Gastroesophageal sphincter (tissue), 4 donors: Measurements from ENCODE around the gene VPS51. TPM values are rescaled to one million over a fixed set of nuclear protein-coding genes. Genes with fewer than 3 reads are reported as not detected.
"Not testable (repeated sequence)": the region's sequence is repeated elsewhere in the genome, so short reads cannot be mapped to it uniquely, and the experiment has no call there.

ENCODE experiments used
- ATAC-seq: fragments of 150-250 bp; one replicate; pipeline ENCODE4 v1.9.1; 2016; ENCODE audit warnings: mild to moderate bottlenecking, moderate library complexity
- H3K27ac ChIP-seq, 4 donors: fragments of 200-600 bp; sonication (generic) in 3 of 4; 1 replicate in 3 of 4; 2 replicates in 1 of 4; pipeline ENCODE4 v1.5.1; 2016 to 2019
- H3K27me3 ChIP-seq: fragments of 200-600 bp; sonication (generic); one replicate; pipeline ENCODE4 v1.5.1; 2019
- H3K36me3 ChIP-seq, 2 donors: fragments of 200-600 bp; sonication (generic); one replicate each; pipeline ENCODE4 v1.5.1; 2019; ENCODE audit warnings: control low read depth in 1 of 2
- H3K4me1 ChIP-seq, 3 donors: fragments of 200-600 bp; sonication (generic); 1 replicate in 2 of 3; 2 replicates in 1 of 3; pipeline ENCODE4 v1.5.1; 2016 to 2019; ENCODE audit warnings: control low read depth in 2 of 3
- H3K4me3 ChIP-seq, 2 donors: fragments of 200-600 bp; sonication (generic); one replicate each; pipeline ENCODE4 v1.5.1; 2019; ENCODE audit warnings: mild to moderate bottlenecking in 1 of 2, moderate library complexity in 1 of 2
- H3K9me3 ChIP-seq, 3 donors: fragments of 200-600 bp; sonication (generic); one replicate each; pipeline ENCODE4 v1.5.1; 2017 to 2019; ENCODE audit warnings: control low read depth in 2 of 3
- CTCF ChIP-seq, 4 experiments: fragments of 200-600 bp in 2 of 4; fragments of 450-650 bp in 2 of 4; sonication (generic) in 1 of 4; IDR thresholded peaks; one replicate each; pipeline ENCODE4 v1.5.1; 2017 to 2019; ENCODE audit warnings: antibody characterized with exemption in 4 of 4, mild to moderate bottlenecking in 2 of 4, moderate library complexity in 2 of 4
- EP300 ChIP-seq: sonication (generic); formaldehyde crosslinking; IDR thresholded peaks from one replicate; pipeline ENCODE4 v1.6.1; 2017; ENCODE audit warnings: antibody characterized with exemption, mild to moderate bottlenecking
- POLR2A ChIP-seq, 2 donors: fragments of 450-650 bp; IDR thresholded peaks; one replicate each; pipeline ENCODE4 v1.6.1; 2017; ENCODE audit warnings: antibody characterized with exemption in 2 of 2, mild to moderate bottlenecking in 2 of 2, moderate library complexity in 1 of 2
- POLR2AphosphoS5 ChIP-seq: sonication (generic); formaldehyde crosslinking; IDR thresholded peaks from one replicate; pipeline ENCODE4 v1.6.1; 2017; ENCODE audit warnings: antibody characterized with exemption
- WGBS, 2 donors: methylation state at CpG; one replicate each; pipeline ENCODE4 v1.1.5; 2018; ENCODE audit warnings: low coverage in 1 of 2; 5-methylcytosine and 5-hydroxymethylcytosine counted together
- total RNA-seq, 4 donors: library from RNA; depleted of rRNA; stranded (reverse); fragments of >200 nt; gene quantifications; one replicate each; pipeline ENCODE4 v1.1.0, GENCODE V29; 2016

VPS51 gene
- total RNA-seq, 4 donors from 2014 or later = 374 to 526 (median 407) TPM

GRCh38 chr11:65115361-65116082 lies 19.5 kb downstream of the VPS51 start:
- no peaks in the 10 kb centered on the region for H3K9me3 ChIP-seq
- no peak for TF ChIP-seq CTCF (IDR thresholded peaks at IDR 0.05)
- no peak for TF ChIP-seq POLR2A (IDR thresholded peaks at IDR 0.05)
- TF ChIP-seq EP300 = no peak
- TF ChIP-seq POLR2AphosphoS5 = no peak
- H3K4me1 ChIP-seq = peaks cover 7 to 74% (median 33%) of the 10 kb centered on the region in 3 donors
- peaks cover 0 to 48% of the 10 kb centered on the region in 2 donors for H3K36me3 ChIP-seq
- no peak for ATAC-seq
- H3K27ac ChIP-seq = no peak overlapping the region
- no peaks in the 10 kb centered on the region for H3K27me3 ChIP-seq
- H3K4me3 ChIP-seq = no peak overlapping the region
- WGBS, 2 donors = 80 to 88% methylated on average over 2 to 8 of the region's 21 CpGs

- no CpG with 5 or more reads among the region's 68 CpGs for WGBS, 2 donors
Measured at GRCh38 chr11:65116370-65117205, 20.6 kb downstream of the VPS51 start.

GRCh38 chr11:65117206-65118096 lies 21.4 kb downstream of the VPS51 start, which contains the start of gene ZNHIT2:
Gene ZNHIT2 (minus strand): TSS chr11:65117701. CDS start chr11:65117653, 48 bp downstream.
- H3K9me3 ChIP-seq = no peaks in the 10 kb centered on the region
- H3K27ac ChIP-seq = peak within 1 kb of the TSS; percentile 39 to 90 (median 85)
- H3K36me3 ChIP-seq = peaks cover 0 to 56% of the 10 kb centered on the region in 2 donors
- H3K27me3 ChIP-seq = no peaks in the 10 kb centered on the region
- TF ChIP-seq POLR2A (IDR thresholded peaks at IDR 0.05) (peak; percentile 61 to 65), POLR2AphosphoS5 (peak; percentile 83), EP300 (no peak), CTCF (IDR thresholded peaks at IDR 0.05) (peak in 3 of 4 experiments; percentile 94 to 98 (median 97))
- peaks cover 7 to 67% (median 29%) of the 10 kb centered on the region in 3 donors for H3K4me1 ChIP-seq
- peak within 1 kb of the TSS; percentile 59 to 76 for H3K4me3 ChIP-seq
- WGBS, 2 donors = 0% methylated on average over 12 to 18 of the region's 89 CpGs
- ATAC-seq = peak; percentile 82

More at GRCh38 chr11:65116370-65117205, 20.6 kb downstream of the VPS51 start:
- H3K4me1 ChIP-seq = peaks cover 7 to 74% (median 35%) of the 10 kb centered on the region in 3 donors
- peak overlapping the region; percentile 59 to 76 for H3K4me3 ChIP-seq
- peak overlapping the region; percentile 39 to 90 (median 85) for H3K27ac ChIP-seq
- no peaks in the 10 kb centered on the region for H3K27me3 ChIP-seq
- no peaks in the 10 kb centered on the region for H3K9me3 ChIP-seq
- peaks cover 0 to 56% of the 10 kb centered on the region in 2 donors for H3K36me3 ChIP-seq
- no peak for ATAC-seq
- no peak for TF ChIP-seq POLR2A (IDR thresholded peaks at IDR 0.05)
- TF ChIP-seq POLR2AphosphoS5 = peak; percentile 40

GRCh38 chr11:65118097-65118837 lies 22.3 kb downstream of the VPS51 start:
- no peak for ATAC-seq
- no peaks in the 10 kb centered on the region for H3K27me3 ChIP-seq
- H3K4me3 ChIP-seq = no peak overlapping the region
- peaks cover 0 to 56% of the 10 kb centered on the region in 2 donors for H3K36me3 ChIP-seq
- H3K4me1 ChIP-seq = peaks cover 3 to 67% (median 27%) of the 10 kb centered on the region in 3 donors
- peak overlapping the region; percentile 6 to 86 (median 79) for H3K27ac ChIP-seq
- TF ChIP-seq EP300 (no peak), CTCF (IDR thresholded peaks at IDR 0.05) (no peak), POLR2AphosphoS5 (no peak)
- H3K9me3 ChIP-seq = no peaks in the 10 kb centered on the region
- WGBS, 2 donors = 77 to 78% methylated on average over 5 to 11 of the region's 18 CpGs

- not testable (repeated sequence) for H3K9me3 ChIP-seq, H3K27me3 ChIP-seq, ATAC-seq, H3K4me3 ChIP-seq
- Histone ChIP-seq H3K4me1 (peaks cover 3 to 69% (median 25%) of the 10 kb centered on the region in 3 donors), H3K27ac (peak overlapping the region in 3 of 4 donors; percentile 74 to 86 (median 84)), H3K36me3 (peaks cover 0 to 58% of the 10 kb centered on the region in 2 donors)
- 83 to 86% methylated on average over 6 to 11 of the region's 18 CpGs for WGBS, 2 donors
Measured at GRCh38 chr11:65118891-65119669, 23.1 kb downstream of the VPS51 start.
